GM18909 (cell line): ENCODE measurements around the gene OR10AD1.
A peak's percentile ranks its signal among the peaks of the same experiment; 100 is the strongest.

Experiments
- ATAC-seq: cut with Tn5 transposase; IDR thresholded peaks from one replicate; pipeline ENCODE4 v1.9.1; 2021; ENCODE audit warnings: mild to moderate bottlenecking; ENCODE audit not compliant: unreplicated experiment, poor library complexity

Gene OR10AD1

GRCh38 chr12:48193623-48194022 is 9.5 kb downstream of the OR10AD1 start:
- no peak for ATAC-seq

GRCh38 chr12:48192861-48193260 is 10.2 kb downstream of the OR10AD1 start:
- ATAC-seq, result no peak

- ATAC-seq, result no peak
Measured at GRCh38 chr12:48191096-48191495, 12.0 kb downstream of the OR10AD1 start.

GRCh38 chr12:48189331-48190125 is 13.6 kb downstream of the OR10AD1 start:
- ATAC-seq, result peak; percentile 54

- ATAC-seq, result no peak
Measured at GRCh38 chr12:48187916-48188695, 15.0 kb downstream of the OR10AD1 start.

GRCh38 chr12:48185181-48185919 is 17.7 kb downstream of the OR10AD1 start:
- no peak for ATAC-seq

- ATAC-seq, result no peak
Measured at GRCh38 chr12:48184549-48184922, 18.6 kb downstream of the OR10AD1 start.

GRCh38 chr12:48183876-48184548 is 19.1 kb downstream of the OR10AD1 start:
- ATAC-seq, result peak; percentile 13

- peak; percentile 69 for ATAC-seq
Measured at GRCh38 chr12:48183091-48183875, 19.8 kb downstream of the OR10AD1 start, which contains the start of gene CCDC184. Gene CCDC184 (plus strand): TSS chr12:48183644. CDS start chr12:48184123, 479 bp downstream.

GRCh38 chr12:48182631-48183030 is 20.5 kb downstream of the OR10AD1 start:
- no peak for ATAC-seq

- no peak for ATAC-seq
Measured at GRCh38 chr12:48180857-48181495, 22.1 kb downstream of the OR10AD1 start.

GRCh38 chr12:48180424-48180823 is 22.7 kb downstream of the OR10AD1 start:
- no peak for ATAC-seq

GRCh38 chr12:48179466-48179865 is 23.6 kb downstream of the OR10AD1 start:
- no peak for ATAC-seq

GRCh38 chr12:48177982-48178381 is 25.1 kb downstream of the OR10AD1 start:
- no peak for ATAC-seq

GRCh38 chr12:48176417-48176751 is 26.7 kb downstream of the OR10AD1 start:
- no peak for ATAC-seq

GRCh38 chr12:48175613-48176416 is 27.3 kb downstream of the OR10AD1 start:
- no peak for ATAC-seq

GRCh38 chr12:48169011-48169410 is 34.1 kb downstream of the OR10AD1 start:
- ATAC-seq, result no peak
